Vagina (tissue), 2 donors: ENCODE measurements around the gene GALNT5. TPM values are rescaled to one million over a fixed set of nuclear protein-coding genes. Genes with fewer than 3 reads are reported as not detected.

Experiments used
- DNase-seq, 2 donors: peaks; one replicate each; pipeline ENCODE4 v3.0.0-alpha.2; 2017; ENCODE audit errors: extremely low spot score in 2 of 2
- H3K27ac ChIP-seq: fragments of 200-600 bp; sonication (generic); one replicate; pipeline ENCODE4 v1.5.1; 2019
- H3K27me3 ChIP-seq: fragments of 200-600 bp; sonication (generic); one replicate; pipeline ENCODE4 v1.5.1; 2019
- H3K36me3 ChIP-seq, 2 donors: fragments of 200-600 bp; sonication (generic); one replicate each; pipeline ENCODE4 v1.5.1; 2017 to 2019
- H3K4me1 ChIP-seq: fragments of 200-600 bp; sonication (generic); one replicate; pipeline ENCODE4 v1.5.1; 2019
- H3K4me3 ChIP-seq, 2 donors: fragments of 200-600 bp; sonication (generic); 1 replicate in 1 of 2; 2 replicates in 1 of 2; pipeline ENCODE4 v1.5.1; 2016 to 2019
- H3K9me3 ChIP-seq: fragments of 200-600 bp; sonication (generic); one replicate; pipeline ENCODE4 v1.5.1; 2019
- POLR2A ChIP-seq, 2 donors: fragments of 450-650 bp; IDR thresholded peaks; one replicate each; pipeline ENCODE4 v1.6.1; 2017; ENCODE audit warnings: antibody characterized with exemption in 2 of 2, mild to moderate bottlenecking in 2 of 2, moderate library complexity in 2 of 2
- POLR2AphosphoS5 ChIP-seq, 2 donors: sonication (generic); formaldehyde crosslinking; IDR thresholded peaks; one replicate each; pipeline ENCODE4 v1.9.0; 2017; ENCODE audit warnings: antibody characterized with exemption in 2 of 2, mild to moderate bottlenecking in 2 of 2, low read depth in 1 of 2; ENCODE audit not compliant: insufficient read depth in 1 of 2
- intact Hi-C: fragments of 100-400 bp; cut with DNase I; formaldehyde crosslinking; loops from one replicate; pipeline ENCODE4 v1.15.1; 2023
- total RNA-seq: library from RNA; depleted of rRNA; stranded (reverse); fragments of >200 nt; gene quantifications from one replicate; pipeline ENCODE4 v1.2.3, GENCODE V29; 2016
- TF ChIP-seq, protein P1 (sequence below), 3 experiments: fragments of 450-650 bp in 2 of 3; fragments of 200-600 bp in 1 of 3; sonication (generic) in 1 of 3; IDR thresholded peaks; one replicate each; pipeline ENCODE4 v1.5.1; 2017 to 2019; ENCODE audit warnings: antibody characterized with exemption in 3 of 3, mild to moderate bottlenecking in 2 of 3, moderate library complexity in 2 of 3

Gene GALNT5
- total RNA-seq, 1 donor from 2014 or later, result 3.2 TPM

DNA sequence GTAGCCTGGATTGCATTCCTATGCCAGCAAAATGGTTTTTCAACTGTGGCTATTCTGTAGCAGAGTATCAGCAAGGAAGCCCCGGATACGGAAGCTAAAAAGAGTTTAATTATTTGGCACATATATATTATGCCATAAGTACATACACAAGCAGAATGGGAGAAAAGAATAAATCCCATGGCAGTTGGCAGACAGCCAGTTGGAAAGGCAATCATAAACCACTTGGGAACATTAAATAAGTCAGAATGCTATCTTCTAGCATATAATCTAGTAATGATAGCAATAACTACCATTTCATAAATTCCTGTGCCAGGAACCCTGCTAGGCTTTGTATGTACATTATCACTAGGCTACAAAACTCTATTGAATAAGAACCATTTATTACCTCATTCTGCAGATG is 26.0 kb downstream of the GALNT5 start:
- no peak overlapping the region for H3K27ac ChIP-seq
- no peaks in the 10 kb centered on the region for H3K9me3 ChIP-seq
- intact Hi-C loops, result no loop called here
- DNase-seq, result no peak
- H3K4me3 ChIP-seq, result no peak overlapping the region
- no peaks in the 10 kb centered on the region for H3K27me3 ChIP-seq
- no peaks in the 10 kb centered on the region for H3K36me3 ChIP-seq
- TF ChIP-seq POLR2A (IDR thresholded peaks at IDR 0.05) (no peak), POLR2AphosphoS5 (IDR thresholded peaks at IDR 0.05; ENCODE audit: insufficient read depth in 1 of 2, low read depth in 1 of 2) (no peak)
- TF ChIP-seq, protein P1, sequence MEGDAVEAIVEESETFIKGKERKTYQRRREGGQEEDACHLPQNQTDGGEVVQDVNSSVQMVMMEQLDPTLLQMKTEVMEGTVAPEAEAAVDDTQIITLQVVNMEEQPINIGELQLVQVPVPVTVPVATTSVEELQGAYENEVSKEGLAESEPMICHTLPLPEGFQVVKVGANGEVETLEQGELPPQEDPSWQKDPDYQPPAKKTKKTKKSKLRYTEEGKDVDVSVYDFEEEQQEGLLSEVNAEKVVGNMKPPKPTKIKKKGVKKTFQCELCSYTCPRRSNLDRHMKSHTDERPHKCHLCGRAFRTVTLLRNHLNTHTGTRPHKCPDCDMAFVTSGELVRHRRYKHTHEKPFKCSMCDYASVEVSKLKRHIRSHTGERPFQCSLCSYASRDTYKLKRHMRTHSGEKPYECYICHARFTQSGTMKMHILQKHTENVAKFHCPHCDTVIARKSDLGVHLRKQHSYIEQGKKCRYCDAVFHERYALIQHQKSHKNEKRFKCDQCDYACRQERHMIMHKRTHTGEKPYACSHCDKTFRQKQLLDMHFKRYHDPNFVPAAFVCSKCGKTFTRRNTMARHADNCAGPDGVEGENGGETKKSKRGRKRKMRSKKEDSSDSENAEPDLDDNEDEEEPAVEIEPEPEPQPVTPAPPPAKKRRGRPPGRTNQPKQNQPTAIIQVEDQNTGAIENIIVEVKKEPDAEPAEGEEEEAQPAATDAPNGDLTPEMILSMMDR (IDR thresholded peaks at IDR 0.05), result no peak
- H3K4me1 ChIP-seq, result no peaks in the 10 kb centered on the region

DNA sequence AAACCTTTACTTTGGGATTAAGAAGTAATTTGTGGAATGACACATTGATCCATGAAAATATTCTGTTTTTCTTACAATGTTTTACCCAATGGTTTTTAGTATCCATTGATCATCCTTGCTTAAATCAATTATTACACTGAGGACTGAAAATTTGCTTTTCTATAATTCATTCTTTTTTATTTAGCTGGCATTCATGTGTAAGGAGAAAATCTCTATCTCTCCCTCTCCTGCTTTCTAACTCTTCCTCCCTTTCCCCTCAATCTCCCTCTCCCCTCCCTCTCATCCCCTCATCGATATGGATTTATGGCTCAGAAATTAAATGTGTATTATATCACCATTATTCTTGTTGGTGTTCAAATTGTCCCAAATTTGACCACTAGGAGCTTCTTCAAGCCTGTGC is 29.7 kb downstream of the GALNT5 start:
- H3K9me3 ChIP-seq, result no peaks in the 10 kb centered on the region
- no peak overlapping the region for H3K27ac ChIP-seq
- TF ChIP-seq POLR2A (IDR thresholded peaks at IDR 0.05), result no peak
- no peak for TF ChIP-seq POLR2AphosphoS5 (IDR thresholded peaks at IDR 0.05; ENCODE audit: insufficient read depth in 1 of 2, low read depth in 1 of 2)
- TF ChIP-seq, protein P1 (IDR thresholded peaks at IDR 0.05), result no peak
- DNase-seq, result no peak
- intact Hi-C loops, result no loop called here
- H3K4me1 ChIP-seq, result no peaks in the 10 kb centered on the region
- no peaks in the 10 kb centered on the region for H3K27me3 ChIP-seq
- no peaks in the 10 kb centered on the region for H3K36me3 ChIP-seq
- H3K4me3 ChIP-seq, result no peak overlapping the region

DNA sequence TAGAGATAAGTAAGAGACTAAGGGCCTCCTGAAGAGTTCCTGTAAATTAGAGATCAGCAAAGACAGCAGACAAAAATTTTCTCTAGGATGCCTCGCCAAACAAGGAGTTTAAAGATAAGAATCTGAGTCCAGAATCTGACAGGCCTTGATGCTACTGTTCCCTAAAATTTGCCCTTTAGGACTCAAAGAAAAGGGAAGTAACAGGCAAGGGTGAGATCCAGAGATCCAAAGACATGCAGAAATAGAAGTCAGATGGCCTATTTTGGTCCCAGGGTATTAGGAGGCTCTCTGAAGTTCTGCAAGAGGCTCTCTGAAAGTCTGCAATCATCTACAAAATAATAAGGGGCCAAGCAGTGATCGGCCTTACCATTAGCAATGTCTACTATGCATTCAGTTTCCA is 33.0 kb downstream of the GALNT5 start:
- TF ChIP-seq POLR2A (IDR thresholded peaks at IDR 0.05), result no peak
- TF ChIP-seq, protein P1 (IDR thresholded peaks at IDR 0.05), result no peak
- TF ChIP-seq POLR2AphosphoS5 (IDR thresholded peaks at IDR 0.05; ENCODE audit: insufficient read depth in 1 of 2, low read depth in 1 of 2), result no peak
- no peak for DNase-seq
- no peak overlapping the region for H3K27ac ChIP-seq
- intact Hi-C loops, result no loop called here
- no peaks in the 10 kb centered on the region for H3K36me3 ChIP-seq
- no peaks in the 10 kb centered on the region for H3K9me3 ChIP-seq
- H3K4me3 ChIP-seq, result no peak overlapping the region
- no peaks in the 10 kb centered on the region for H3K4me1 ChIP-seq
- no peaks in the 10 kb centered on the region for H3K27me3 ChIP-seq

DNA sequence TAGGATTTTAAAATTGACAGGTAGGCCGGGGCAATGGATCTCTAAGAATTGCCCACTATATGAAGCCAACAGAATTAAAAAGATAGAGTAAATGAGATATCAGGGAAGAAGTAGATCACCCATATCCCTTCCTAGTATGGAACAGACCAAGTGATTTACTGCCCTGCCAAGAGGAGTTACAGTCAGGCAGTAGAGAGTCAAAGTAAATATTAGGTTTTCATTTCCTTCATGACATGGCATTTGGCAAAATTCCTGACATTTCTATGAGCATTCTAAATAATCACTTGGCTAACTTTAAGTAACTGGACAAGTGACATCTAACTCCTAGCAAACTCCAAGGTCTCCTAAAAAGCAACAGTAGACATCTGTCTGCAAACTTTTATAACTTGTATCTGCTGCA is 33.5 kb downstream of the GALNT5 start:
- DNase-seq, result no peak
- Histone ChIP-seq H3K27ac (no peak overlapping the region), H3K9me3 (no peaks in the 10 kb centered on the region), H3K4me1 (no peaks in the 10 kb centered on the region), H3K36me3 (no peaks in the 10 kb centered on the region), H3K27me3 (no peaks in the 10 kb centered on the region), H3K4me3 (no peak overlapping the region)
- TF ChIP-seq, protein P1 (IDR thresholded peaks at IDR 0.05), result no peak
- no peak for TF ChIP-seq POLR2AphosphoS5 (IDR thresholded peaks at IDR 0.05; ENCODE audit: insufficient read depth in 1 of 2, low read depth in 1 of 2)
- intact Hi-C loops, result no loop called here

DNA sequence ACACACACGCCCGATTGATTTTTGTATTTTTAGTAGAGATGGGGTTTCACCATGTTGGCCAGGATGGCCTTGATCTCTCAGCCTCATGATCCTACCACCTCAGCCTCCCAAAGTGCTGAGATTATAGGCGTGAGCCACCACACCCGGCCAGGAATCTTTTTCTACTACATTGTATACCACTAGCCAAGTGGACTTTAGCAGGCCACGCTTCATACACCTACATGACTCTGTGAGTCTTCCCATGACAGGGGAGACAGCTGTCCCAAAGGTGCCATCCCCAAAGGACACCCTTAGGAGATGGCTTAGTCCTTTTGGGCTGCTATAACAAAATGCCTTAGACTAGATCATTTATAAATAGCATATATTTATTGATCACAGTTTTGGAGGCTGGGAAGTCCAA is 35.3 kb downstream of the GALNT5 start:
- intact Hi-C loops, result no loop called here
- no peaks in the 10 kb centered on the region for H3K9me3 ChIP-seq
- TF ChIP-seq, protein P1 (IDR thresholded peaks at IDR 0.05), result no peak
- TF ChIP-seq POLR2A (IDR thresholded peaks at IDR 0.05), result no peak
- no peak for TF ChIP-seq POLR2AphosphoS5 (IDR thresholded peaks at IDR 0.05; ENCODE audit: insufficient read depth in 1 of 2, low read depth in 1 of 2)
- H3K27me3 ChIP-seq, result no peaks in the 10 kb centered on the region
- H3K4me1 ChIP-seq, result no peaks in the 10 kb centered on the region
- no peaks in the 10 kb centered on the region for H3K36me3 ChIP-seq
- H3K4me3 ChIP-seq, result no peak overlapping the region
- no peak for DNase-seq
- no peak overlapping the region for H3K27ac ChIP-seq
